NCI-H1694 (cell line): ENCODE measurements around the gene EBPL.
"Not testable (repeated sequence)": the region's sequence is repeated elsewhere in the genome, so short reads cannot be mapped to it uniquely, and the experiment has no call there.

ENCODE experiments used
- DNase-seq: peaks from one replicate; lab custom pipeline; 2025; lab: John Stamatoyannopoulos, UW

The EBPL gene

DNA sequence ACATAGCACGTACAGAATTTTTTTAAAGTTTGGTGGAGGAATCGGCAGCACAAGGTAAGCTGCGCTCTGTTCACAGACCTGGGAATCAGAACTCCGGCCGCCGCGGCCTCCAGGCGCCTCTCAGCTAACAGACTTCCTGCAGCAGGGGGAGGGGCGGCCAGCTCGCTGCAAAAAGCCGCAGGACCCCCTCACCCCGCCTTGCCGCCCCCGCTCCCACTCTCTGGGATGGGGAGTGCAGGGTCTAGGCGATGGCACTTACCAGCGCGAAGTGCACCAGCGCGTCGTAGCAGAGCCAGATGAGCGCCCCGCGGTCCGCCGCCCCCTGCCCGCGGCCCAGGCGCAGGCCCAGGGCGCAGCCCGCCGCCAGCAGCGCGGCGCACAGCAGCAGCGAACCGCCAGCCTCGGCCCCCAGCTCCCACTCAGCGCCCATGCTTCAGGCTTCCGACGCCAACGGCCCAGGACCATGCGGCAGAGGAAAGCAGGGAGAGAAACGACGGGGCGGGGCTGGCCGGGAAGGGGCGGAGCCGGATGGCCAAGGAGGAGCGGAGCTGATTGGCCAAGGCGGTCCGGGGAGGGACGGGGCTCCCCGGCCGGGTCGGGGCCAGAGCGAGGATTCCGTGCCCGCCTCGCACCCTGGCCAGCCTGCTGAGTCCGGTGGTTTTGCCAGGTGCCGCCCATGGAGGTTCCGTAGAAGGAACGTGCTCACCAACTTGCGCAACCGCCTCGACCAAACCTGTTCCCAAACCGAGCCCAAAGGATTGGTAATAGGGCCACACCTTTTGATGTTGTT is at the start of gene EBPL:
TSS of gene EBPL (minus strand) at position 492 of the 790 bp plus-strand sequence. CDS start at position 430, 62 bp downstream.
- peak; percentile 74 for DNase-seq

DNA sequence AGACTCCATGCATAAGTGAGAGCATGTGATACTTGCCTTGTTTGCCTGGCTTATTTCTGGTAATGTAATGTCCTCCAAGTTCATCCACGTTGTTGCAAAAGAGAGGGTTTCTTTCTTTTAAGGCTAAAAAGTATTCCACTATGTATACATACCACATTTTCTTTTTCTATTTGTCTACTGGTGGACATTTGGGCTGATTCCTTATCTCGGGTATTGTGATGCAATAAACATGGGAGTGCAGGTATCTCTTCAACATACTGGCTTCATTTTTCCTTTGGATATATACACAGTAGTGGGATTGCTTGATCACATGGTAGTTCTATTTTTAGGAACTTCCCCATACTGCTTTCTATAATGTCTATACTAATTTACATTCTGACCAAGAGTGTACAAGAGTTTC is 49.6 kb upstream of the EBPL start:
- no peak for DNase-seq

DNA sequence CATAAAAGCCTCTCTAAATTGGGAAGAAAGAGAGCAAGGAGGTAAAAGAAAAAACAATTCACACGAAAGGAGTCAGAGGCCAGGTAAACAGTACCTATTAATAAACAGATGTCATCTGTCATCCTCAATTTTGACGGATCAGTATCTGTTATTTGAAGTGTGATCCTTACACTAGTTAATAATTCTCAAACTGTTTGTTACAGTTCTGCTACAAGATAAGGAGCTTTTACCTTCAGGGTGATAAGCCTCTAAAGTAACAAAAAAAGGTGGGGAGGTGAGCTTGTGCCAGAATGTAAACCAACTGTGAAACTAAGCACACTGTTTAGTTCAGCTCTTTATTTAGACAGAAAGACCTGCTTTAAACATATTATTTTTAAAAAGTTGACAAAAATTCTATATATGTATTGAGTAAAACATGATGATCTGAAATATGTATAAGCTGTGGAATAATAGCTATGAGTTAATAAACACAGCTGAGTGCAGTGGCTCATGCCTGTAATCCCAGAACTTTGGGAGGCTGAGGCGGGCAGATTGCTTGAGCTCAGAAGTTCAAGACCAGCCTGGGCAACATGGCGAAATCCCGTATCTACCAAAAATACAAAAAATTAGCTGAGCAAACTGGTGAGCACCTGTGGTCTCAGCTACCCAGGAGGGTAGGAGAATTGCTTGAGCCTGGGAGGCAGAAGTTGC is 48.4 kb upstream of the EBPL start:
- no peak for DNase-seq

DNA sequence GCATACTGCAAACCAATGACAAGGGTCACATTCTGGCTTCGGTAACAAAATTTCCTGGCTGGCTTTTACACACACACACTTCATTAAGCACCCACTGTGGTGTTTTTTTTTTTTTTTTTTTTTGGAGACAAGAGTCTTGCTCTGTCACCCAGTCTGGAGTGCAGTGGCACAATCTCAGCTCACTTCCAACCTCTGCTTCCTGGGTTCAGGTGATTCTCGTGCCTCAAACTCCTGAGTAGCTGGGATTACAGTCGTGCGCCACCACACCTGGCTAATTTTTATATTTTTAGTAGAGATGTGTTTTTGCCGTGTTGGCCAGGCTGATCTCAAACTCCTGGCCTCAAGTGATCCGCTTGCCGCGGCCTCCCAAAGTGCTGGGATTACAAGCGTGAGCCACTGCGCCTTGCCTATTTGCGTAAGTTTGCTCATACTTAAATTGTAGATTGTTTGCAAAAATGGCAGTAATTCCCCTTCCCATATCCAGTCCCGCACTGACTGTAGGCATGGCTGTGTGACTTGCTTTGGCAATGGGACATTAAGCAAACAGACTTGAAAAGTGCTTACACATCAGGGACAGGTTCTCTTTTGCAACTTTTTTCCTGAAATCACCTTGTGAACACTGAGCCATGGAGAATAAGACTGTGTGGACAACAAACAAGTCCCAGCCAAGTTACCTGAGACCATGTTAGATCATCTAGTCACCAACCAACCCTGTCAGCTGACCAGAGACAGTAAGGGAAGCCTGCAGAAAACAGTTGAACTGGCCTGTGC is 42.1 kb upstream of the EBPL start:
- DNase-seq = no peak

DNA sequence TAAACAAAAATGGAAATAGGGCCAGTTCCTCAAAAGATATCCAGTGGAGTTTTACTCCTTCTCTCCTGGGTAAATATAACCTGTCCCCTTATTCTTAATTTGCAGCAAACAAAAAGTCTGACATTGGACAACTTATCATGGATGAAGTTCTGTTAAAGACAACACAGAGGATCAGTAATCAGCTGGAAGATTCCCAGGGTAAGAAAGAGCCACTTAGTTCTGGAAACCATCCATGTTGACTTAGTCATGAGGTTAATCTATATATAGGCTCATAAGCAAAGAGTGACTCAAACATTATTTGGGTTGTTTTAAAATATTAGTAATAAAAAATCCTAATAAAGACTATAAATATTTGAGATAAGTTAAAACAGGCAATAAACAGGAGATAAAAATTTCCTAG is 40.5 kb upstream of the EBPL start:
- no peak for DNase-seq

DNA sequence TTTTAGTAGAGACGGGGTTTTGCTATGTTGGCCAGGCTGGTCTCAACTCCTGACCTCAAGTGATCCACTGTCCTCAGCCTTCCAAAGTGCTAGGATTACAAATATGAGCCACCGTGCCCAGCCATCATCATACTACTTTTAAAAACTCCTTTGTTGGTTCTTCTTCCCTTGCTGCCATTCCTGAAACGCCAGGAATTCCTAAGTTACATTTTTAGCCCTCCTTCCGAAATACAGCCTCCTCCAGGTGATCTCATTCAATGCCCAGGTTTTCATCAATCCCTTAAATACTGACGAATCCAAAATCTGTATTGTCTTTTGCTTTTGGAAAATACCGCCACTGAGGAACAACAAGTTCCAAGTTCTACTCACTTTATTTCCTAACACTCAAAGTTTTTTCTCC is 25.3 kb upstream of the EBPL start:
- DNase-seq = no peak

DNA sequence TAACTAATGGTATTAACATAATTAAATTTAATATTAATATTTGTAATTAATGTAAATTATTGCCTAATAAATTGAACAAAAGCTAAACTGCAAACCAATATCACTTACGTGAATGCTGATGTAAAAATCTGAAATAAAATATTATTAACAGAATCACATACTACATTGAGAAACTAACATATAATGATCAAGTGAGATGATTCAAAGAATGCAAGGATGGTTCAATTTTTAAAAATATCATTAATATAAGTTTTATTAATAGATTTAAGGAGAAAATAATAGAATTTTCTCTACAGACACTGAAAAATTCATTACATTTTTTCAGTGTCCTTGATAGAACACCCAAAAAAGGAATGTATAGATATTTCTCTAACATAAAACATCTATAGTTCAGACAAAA is 23.5 kb upstream of the EBPL start:
- no peak for DNase-seq

DNA sequence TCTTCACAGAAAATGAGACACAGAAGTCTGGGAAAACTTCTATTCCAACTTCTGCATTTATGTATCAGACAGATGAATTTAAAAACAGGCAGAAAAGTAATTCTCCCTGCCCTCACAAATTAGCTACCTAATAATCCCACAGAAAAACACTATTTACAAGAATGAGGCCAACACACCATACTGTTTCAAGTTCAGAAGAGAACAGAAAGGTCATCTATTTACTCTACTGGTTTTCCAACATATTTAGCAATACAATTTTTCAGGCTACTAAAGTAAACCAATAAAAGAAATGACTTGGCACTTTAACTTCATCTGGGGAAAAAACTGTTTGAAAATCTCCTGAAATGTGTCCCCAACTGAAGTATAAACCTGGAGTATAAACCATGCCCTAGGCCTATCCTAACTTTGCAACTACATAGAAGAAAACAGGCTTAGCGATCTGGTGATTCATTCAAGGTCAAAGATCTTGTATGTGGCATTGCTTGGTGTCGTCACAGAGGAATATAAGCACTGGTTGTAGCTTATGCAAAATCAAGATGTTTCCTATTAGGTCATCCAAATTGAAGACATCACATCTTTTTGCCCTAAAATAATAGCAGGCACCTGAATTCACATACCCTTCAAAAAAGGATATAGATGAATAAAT is 20.1 kb upstream of the EBPL start:
- DNase-seq = no peak

DNA sequence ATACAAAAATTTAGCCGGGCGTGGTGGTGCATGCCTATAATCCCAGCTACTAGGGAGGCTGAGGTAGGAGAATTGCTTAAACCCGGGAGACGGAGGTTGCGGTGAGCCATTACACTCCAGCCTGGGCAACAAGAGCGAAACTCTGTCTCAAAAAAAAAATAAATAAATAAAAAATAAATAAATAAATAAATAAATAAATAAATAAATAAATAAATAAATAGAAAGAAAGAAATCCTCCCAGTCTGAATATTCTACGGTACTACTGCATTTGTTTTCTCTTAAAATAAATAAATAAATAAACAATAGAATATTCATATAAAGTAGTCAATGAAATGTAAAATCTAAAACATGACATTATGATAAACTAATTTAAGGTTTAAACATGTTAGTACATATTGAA is 13.0 kb upstream of the EBPL start:
- DNase-seq = not testable (repeated sequence)

DNA sequence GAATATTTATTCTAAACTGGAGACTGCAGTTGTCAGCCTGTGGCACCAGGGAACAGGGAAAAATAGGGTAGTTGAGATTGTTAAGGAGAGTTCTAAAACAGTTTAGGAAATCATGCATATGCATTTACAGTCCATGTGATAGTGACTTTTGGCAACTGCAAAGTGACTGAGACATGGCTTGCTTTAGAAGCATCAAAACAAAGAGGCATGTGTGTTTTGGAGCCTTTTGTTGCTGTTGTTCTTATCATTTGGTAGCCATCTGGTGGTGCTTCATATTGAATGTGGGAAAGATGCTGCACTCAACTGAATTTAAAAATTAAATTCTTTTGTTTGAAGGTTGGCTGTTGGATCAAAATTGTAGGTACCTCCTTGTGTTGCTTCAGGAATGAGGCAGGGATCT is 10.2 kb upstream of the EBPL start:
- DNase-seq = no peak

DNA sequence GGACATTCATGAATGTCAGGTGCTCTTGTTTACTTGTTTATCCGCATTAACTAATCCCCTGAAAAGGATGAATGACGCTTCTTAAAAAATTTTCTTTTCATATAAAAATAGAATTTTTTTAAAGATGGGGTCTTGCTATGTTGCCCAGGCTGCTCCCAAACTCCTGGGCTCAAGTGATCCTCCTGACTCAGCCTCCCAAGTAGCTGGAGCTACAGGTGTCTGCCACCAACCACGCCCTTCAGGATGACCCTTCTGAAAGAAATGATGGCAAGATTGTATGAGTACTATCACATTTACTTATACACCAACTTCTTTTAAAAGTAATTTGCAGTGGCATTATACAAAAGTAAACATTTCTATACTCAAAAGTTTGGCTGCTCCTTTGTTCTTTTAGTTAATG is 6.2 kb upstream of the EBPL start:
- DNase-seq = no peak

DNA sequence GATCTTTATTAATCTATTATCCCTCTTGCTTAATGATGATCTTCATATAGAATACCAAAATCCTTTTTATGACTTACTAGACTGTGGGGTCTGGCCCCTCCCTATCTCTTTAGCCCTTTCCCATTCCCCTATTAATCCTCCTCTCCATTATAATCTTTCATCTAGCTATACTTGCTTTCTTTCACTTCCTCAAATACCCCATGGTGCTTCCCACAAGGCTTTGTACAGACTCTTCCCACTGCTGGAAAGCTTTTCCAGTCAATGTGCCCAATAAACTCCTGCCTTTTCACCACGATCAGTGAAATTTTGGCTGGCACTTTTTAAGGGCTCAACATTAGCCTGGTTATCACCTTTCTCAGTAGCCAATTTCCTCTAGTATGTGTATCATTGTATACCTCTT is 3.2 kb upstream of the EBPL start:
- no peak for DNase-seq

DNA sequence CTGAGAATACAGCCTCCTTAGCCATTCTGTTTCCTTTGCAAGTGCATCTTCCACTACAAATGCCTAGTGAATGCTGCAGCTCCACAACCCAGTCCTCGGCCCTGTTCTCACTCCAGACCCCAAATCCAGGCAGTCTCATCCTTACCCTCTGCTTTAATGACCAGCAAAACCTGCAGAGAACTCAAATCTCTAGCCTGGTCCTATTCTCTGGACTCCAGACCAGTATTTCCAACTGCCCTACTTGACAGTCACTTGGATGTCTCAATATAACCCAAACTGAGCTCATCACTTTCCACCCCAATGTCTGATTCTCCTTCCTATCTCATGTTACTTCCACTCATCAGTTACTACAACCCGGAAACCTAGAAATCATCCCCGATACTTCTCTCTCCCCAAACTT is 2.6 kb upstream of the EBPL start:
- DNase-seq = no peak

DNA sequence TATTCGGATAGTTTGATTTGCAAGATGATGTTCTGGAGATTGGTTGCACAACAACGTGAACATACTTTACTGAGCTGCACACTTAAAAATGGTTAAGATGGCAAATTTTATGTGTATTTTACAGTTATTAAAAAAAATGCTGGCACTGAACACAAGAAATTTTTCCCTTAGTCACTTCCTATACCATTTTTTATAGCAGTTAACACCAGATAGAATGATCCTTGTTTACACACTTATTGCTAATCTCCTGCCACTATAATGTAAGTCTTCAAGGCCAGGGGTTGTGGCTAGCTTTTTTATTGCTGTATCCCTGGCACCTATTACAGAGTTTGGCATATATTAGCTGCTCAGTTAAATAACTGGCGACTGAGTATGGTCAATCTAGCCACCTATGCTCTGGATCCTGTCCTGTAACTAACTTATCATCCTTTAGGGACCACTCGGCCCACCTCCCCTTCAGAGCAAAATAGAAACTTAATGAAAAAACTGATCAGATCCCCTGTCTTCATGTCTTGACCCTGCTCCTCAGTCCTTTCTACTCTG is 2.0 kb upstream of the EBPL start:
- DNase-seq = no peak

DNA sequence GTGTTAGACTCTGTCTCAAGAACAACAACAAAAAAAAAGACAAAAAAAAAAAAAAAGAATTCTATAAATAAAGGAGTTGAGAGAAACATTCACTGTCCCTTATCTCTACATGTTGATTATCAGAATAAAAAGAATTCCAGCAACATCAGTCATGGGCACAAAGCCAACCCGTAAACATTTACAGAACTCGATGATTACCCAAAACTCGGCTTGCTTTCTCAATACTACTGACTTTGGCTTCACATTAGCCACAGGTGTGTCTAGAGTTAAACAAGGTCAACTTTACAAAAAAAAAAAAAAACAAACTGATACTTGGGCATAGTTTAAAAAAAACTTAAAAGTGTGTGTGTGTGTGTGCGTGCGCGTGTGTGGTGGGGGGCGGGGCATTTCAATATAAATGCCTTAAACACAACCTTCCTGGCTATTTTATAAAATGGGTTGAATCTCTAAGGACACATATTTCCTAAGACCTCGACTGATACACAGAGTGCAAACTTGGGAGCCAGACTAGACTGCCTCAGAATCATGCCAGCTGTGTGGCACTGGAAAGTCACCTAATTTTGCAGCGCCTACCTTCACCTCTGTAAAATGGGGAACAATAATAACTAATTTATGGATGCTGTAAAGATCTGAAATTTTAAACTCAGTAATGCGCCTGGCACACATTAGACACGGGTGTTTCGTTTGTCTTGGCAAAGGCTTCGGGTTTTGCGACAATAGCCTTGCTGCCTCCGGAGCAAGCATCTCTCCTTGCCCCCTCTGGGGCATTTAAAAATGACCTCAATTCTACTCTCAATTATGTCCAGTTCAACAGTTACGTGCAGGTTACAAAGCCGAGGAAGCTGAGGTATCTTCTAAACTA is 922 bp downstream of the EBPL start:
- peak; percentile 10 for DNase-seq

DNA sequence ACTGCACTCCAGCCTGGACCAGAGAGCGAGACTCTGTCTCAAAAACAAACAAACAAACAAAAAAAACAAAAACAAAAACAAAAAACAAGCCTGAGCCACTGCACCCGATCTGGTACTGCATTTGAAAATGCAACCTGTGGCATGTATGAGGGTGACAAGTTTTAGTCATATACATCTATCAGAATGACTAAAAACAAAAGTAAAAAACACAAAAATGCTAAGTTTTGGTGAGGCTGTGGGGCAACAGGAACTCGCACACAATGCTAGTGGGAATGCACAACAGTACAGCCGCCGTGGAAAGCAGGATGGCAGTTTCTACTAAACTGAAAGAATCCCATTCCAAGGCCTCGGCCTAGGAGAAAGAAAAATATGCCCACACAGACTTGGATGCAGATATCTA is 7.8 kb downstream of the EBPL start:
- DNase-seq = no peak

DNA sequence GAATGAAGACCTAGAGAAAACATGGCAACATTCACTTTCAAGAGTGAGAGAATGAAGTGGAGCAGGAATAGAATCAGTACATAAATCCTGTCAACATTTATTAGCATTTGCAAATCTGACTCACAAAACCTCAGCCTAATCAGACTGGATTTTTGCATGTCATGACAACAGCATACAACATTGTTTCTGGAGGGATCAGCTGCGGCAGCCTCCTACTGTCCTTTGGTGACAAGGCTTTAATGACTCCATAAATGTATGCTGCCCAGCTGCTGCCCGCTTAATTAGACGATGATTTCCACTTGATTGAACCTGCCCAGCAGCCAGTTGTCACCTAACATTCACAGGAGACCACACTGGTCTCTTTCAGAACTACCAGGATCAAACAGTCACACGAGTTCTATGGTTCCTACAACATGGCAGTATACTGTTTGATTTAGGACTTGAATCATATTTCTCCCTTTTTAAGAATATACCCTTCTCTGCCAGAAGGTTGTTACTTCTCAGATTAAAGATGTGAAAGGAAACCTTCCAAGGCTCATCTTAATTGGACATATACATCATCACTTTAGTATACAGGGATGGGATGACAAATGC is 9.3 kb downstream of the EBPL start:
- DNase-seq = no peak

DNA sequence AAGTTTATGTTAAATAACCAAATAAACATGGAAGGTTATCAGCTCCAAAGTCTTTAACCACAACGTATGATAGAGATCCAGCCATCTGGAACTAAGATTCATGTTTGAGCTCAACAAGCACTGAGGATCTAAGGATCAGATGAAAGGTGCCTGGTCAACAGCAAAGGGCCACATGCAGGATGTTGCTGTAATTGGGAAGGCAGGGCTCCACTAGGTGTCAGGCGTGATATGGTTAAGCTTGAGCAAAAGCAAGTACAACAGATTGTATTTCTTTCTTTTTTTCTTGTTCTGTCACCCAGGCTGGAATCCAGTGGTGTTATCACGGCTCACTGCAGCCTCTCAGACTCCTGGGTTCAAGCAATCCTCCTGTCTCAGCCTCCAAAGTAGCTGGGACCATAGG is 12.0 kb downstream of the EBPL start:
- DNase-seq = no peak

DNA sequence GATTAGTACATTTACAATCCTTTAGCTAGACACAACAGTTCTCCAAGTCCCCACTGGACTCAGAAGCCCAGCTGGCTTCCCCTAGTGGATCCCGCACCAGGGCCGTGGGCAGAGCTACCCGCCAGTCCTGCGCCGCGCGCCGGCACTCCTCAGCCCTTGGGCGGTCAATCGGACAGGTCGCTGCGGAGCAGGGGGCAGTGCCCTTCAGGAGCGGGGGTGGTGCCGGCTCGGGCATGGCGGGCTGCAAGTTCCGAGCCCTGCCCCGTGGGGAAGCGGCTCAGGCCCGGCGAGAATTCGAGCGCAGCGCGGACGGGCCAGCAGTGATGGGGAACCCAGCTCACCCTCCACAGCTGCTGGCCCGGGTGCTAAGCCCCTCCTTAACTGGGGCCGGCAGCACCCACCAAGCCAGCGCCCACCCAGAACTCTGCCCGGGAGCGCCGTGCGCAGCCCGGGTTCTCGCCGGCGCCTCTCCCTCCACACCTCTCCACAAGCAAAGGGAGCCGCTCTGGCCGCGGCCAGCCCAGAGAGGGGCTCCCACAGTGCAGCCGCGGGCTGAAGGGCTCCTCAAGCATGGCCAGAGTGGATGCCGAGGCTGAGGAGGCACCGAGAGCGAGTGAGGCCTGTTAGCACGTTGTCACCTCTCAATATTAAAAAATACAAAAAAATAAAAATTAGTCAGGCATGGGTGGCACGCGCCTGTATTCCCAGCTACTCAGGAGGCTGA is 12.9 kb downstream of the EBPL start:
- no peak for DNase-seq
